ENCODE measurements around the gene CFAP45.

- TF ChIP-seq POLR2A (IDR thresholded peaks at IDR 0.05; ENCODE audit: low read depth, low read length) (no peak), POLR2AphosphoS5 (IDR thresholded peaks at IDR 0.05; ENCODE audit: low read depth, low read length) (no peak), TAF1 (IDR thresholded peaks at IDR 0.05; ENCODE audit: borderline replicate concordance, low read depth, low read length) (no peak)
Observed at GRCh38 chr1:159940006-159940620, 40.1 kb upstream of the CFAP45 start.

Measured in GM12892 (cell line).